GM23248 (cell line): ENCODE results near the gene NME4.

ENCODE experiments used
- EZH2 ChIP-seq: fragments of 200-600 bp; sonication (generic); IDR thresholded peaks from 2 replicates; pipeline ENCODE4 v1.6.1; 2018; ENCODE audit warnings: antibody characterized with exemption, mild to moderate bottlenecking; ENCODE audit not compliant: insufficient read depth, poor library complexity, severe bottlenecking
- EZH2phosphoT487 ChIP-seq: fragments of 200-600 bp; sonication (generic); IDR thresholded peaks from 2 replicates; pipeline ENCODE4 v1.6.1; 2018; ENCODE audit warnings: antibody characterized with exemption, moderate library complexity, mild to moderate bottlenecking, low read depth; ENCODE audit not compliant: insufficient read depth

DNA sequence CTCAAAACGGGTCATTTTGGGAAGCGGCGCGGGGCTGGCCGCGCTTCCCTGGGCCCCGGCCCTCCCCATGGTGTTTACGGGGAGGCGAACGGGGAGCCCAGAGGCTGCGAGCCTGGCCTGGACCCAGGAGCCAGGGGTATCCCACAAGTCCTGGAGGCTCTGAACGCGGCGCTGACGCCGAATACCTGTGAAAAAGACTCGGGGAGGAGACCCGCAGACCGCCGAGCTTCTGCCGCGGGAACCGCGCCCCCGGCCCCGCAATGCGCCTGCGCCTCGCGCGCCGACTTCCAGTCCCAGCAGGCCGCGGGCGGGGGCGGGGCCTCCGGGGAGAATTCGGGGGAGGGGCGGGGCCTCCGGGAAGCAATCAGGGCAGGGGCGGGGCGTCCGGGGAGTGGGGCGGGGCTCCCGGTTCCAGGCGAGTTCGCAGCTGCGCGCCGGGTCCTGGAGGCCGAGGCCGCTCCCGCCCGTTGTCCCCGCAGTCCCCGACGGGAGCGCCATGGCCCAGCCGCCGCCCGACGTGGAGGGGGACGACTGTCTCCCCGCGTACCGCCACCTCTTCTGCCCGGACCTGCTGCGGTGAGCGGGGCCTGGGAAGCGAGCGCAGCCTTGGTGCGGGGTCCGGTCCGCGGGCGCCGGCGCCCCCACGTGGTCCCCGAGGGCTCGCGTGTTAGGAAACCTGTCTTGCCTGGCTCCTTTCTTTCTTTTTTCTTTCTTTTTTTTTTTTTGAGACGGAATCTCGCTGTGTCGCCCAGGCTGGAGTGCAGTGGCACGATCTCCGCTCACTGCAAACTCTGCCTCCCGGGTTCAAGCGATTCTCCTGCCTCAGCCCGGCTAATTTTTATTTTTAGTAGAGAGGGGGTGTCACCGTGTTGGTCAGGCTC lies 4.7 kb downstream of the NME4 start, which contains the start of gene DECR2:
- TF ChIP-seq EZH2phosphoT487 (no peak), EZH2 (no peak)
